WTC11 (cell line): ENCODE measurements around the gene PXT1. TPM values are rescaled to one million over a fixed set of nuclear protein-coding genes. Genes with fewer than 3 reads are reported as not detected.
A peak's percentile ranks its signal among the peaks of the same experiment; 100 is the strongest.

Experiments used
- ATAC-seq: fragments of 200-7000 bp; cut with Tn5 transposase; 2 replicates; pipeline ENCODE4 v1.10.0; 2021; ENCODE audit warnings: mild to moderate bottlenecking, moderate library complexity
- Bru-seq: library from RNA; stranded (reverse); fragments of 400-500 nt; gene quantifications from one replicate; lab custom pipeline; 2021; lab: Mats Ljungman, UMichigan
- CTCF ChIA-PET: fragments of 300-600 bp; sonication (Branson Sonifier 250); formaldehyde crosslinking; loops from one replicate; lab custom pipeline; 2021; ENCODE audit warnings: antibody characterized with exemption; lab: Charles Lee
- POLR2A ChIA-PET: fragments of 350-600 bp; sonication (Branson Sonifier 250); formaldehyde crosslinking; loops from one replicate; lab custom pipeline; 2021; ENCODE audit warnings: antibody characterized with exemption; lab: Charles Lee
- DNase-seq: peaks from one replicate; pipeline ENCODE4 v3.0.0; 2021; ENCODE audit warnings: low spot score
- H3K27ac Mint-ChIP-seq: 2 replicates; pipeline ENCODE4 v1.8.0; 2021; ENCODE audit warnings: mixed read lengths
- H3K27me3 Mint-ChIP-seq: 2 replicates; pipeline ENCODE4 v1.8.0; 2021; ENCODE audit warnings: low read depth, mild to moderate bottlenecking, moderate library complexity, mixed read lengths
- H3K36me3 Mint-ChIP-seq: 2 replicates; pipeline ENCODE4 v1.8.0; 2021; ENCODE audit warnings: mixed read lengths
- H3K4me1 Mint-ChIP-seq: 2 replicates; pipeline ENCODE4 v1.8.0; 2022; ENCODE audit warnings: mixed read lengths
- H3K4me3 Mint-ChIP-seq: 2 replicates; pipeline ENCODE4 v1.8.0; 2021; ENCODE audit warnings: mild to moderate bottlenecking, moderate library complexity, mixed read lengths
- H3K9me3 Mint-ChIP-seq: 2 replicates; pipeline ENCODE4 v1.8.0; 2021; ENCODE audit warnings: mixed read lengths
- CREB1 ChIP-seq: sonication (generic); formaldehyde crosslinking; IDR thresholded peaks from 2 replicates; pipeline ENCODE4 v1.8.0; 2023; ENCODE audit warnings: mild to moderate bottlenecking, missing genetic modification reagents
- CREM ChIP-seq: sonication (generic); formaldehyde crosslinking; IDR thresholded peaks from 2 replicates; pipeline ENCODE4 v1.8.1; 2022; ENCODE audit warnings: mild to moderate bottlenecking, missing genetic modification reagents, moderate library complexity
- E2F1 ChIP-seq: sonication (generic); formaldehyde crosslinking; IDR thresholded peaks from 2 replicates; pipeline ENCODE4 v1.8.0; 2022; ENCODE audit warnings: mild to moderate bottlenecking, missing genetic modification reagents
- E2F4 ChIP-seq: sonication (generic); formaldehyde crosslinking; IDR thresholded peaks from 2 replicates; pipeline ENCODE4 v1.8.1; 2022; ENCODE audit warnings: low read depth, mild to moderate bottlenecking, moderate library complexity, missing genetic modification reagents, borderline replicate concordance
- ELF4 ChIP-seq: sonication (generic); formaldehyde crosslinking; IDR thresholded peaks from 2 replicates; pipeline ENCODE4 v1.8.1; 2022; ENCODE audit warnings: low read depth, mild to moderate bottlenecking, moderate library complexity, missing genetic modification reagents
- ETV6 ChIP-seq: sonication (generic); formaldehyde crosslinking; IDR thresholded peaks from 2 replicates; pipeline ENCODE4 v1.8.1; 2022; ENCODE audit warnings: mild to moderate bottlenecking, missing genetic modification reagents
- FOXP1 ChIP-seq: sonication (generic); formaldehyde crosslinking; IDR thresholded peaks from 2 replicates; pipeline ENCODE4 v1.8.0; 2022; ENCODE audit warnings: missing genetic modification reagents, mild to moderate bottlenecking, moderate library complexity, borderline replicate concordance
- GABPB1 ChIP-seq: sonication (generic); formaldehyde crosslinking; IDR thresholded peaks from 2 replicates; pipeline ENCODE4 v1.8.1; 2023; ENCODE audit warnings: mild to moderate bottlenecking, missing genetic modification reagents
- JUN ChIP-seq: sonication (generic); formaldehyde crosslinking; IDR thresholded peaks from 2 replicates; pipeline ENCODE4 v1.8.0; 2023; ENCODE audit warnings: mild to moderate bottlenecking, missing genetic modification reagents
- KAT7 ChIP-seq: sonication (generic); formaldehyde crosslinking; IDR thresholded peaks from 2 replicates; pipeline ENCODE4 v1.8.1; 2023; ENCODE audit warnings: missing genetic modification reagents, mild to moderate bottlenecking, borderline replicate concordance
- MAX ChIP-seq: sonication (generic); formaldehyde crosslinking; IDR thresholded peaks from 2 replicates; pipeline ENCODE4 v1.8.0; 2022; ENCODE audit warnings: mild to moderate bottlenecking, missing genetic modification reagents
- MLX ChIP-seq: sonication (generic); formaldehyde crosslinking; IDR thresholded peaks from 2 replicates; pipeline ENCODE4 v1.8.1; 2023; ENCODE audit warnings: mild to moderate bottlenecking, missing genetic modification reagents, moderate library complexity
- NR1H2 ChIP-seq: sonication (generic); formaldehyde crosslinking; IDR thresholded peaks from 2 replicates; pipeline ENCODE4 v1.9.0; 2021; ENCODE audit warnings: mild to moderate bottlenecking, moderate library complexity, missing genetic modification reagents
- PRDM15 ChIP-seq: sonication (generic); formaldehyde crosslinking; IDR thresholded peaks from 2 replicates; pipeline ENCODE4 v1.8.0; 2022; ENCODE audit warnings: missing genetic modification reagents
- PREB ChIP-seq: sonication (generic); formaldehyde crosslinking; IDR thresholded peaks from 2 replicates; pipeline ENCODE4 v1.8.1; 2022; ENCODE audit warnings: mild to moderate bottlenecking, missing genetic modification reagents, moderate library complexity, borderline replicate concordance
- TP53 ChIP-seq: sonication (generic); formaldehyde crosslinking; IDR thresholded peaks from 2 replicates; pipeline ENCODE4 v1.8.1; 2023; ENCODE audit warnings: mild to moderate bottlenecking, missing genetic modification reagents
- ZBTB21 ChIP-seq: sonication (generic); formaldehyde crosslinking; IDR thresholded peaks from 2 replicates; pipeline ENCODE4 v1.8.1; 2023; ENCODE audit warnings: mild to moderate bottlenecking, missing genetic modification reagents, borderline replicate concordance
- ZMAT4 ChIP-seq: fragments of 250-450 bp; sonication (Bioruptor Pico); IDR thresholded peaks from 2 replicates; pipeline ENCODE4 v1.9.0; 2021; ENCODE audit warnings: mild to moderate bottlenecking
- ZNF219 ChIP-seq: sonication (generic); formaldehyde crosslinking; IDR thresholded peaks from 2 replicates; pipeline ENCODE4 v1.8.0; 2023; ENCODE audit warnings: missing genetic modification reagents, mild to moderate bottlenecking, borderline replicate concordance
- ZNF317 ChIP-seq: sonication (generic); formaldehyde crosslinking; IDR thresholded peaks from 2 replicates; pipeline ENCODE4 v1.8.1; 2023; ENCODE audit warnings: low read depth, mild to moderate bottlenecking, moderate library complexity, missing genetic modification reagents, borderline replicate concordance
- long read RNA-seq, 3 experiments: library from RNA in 1 of 3; library from capped mRNA in 1 of 3; library from polyadenylated mRNA in 1 of 3; unstranded in 2 of 3; stranded (forward) in 1 of 3; transcript quantifications; one replicate each; pipeline ENCODE4 v2.0.0, GENCODE V29; 2021
- total RNA-seq: library from RNA; stranded (reverse); gene quantifications from 3 replicates; pipeline ENCODE4 v1.2.3, GENCODE V29; 2021
- TF ChIP-seq, protein P1 (sequence below): sonication (generic); formaldehyde crosslinking; IDR thresholded peaks from 2 replicates; pipeline ENCODE4 v1.8.1; 2022; ENCODE audit warnings: mild to moderate bottlenecking, moderate library complexity, missing genetic modification reagents
- TF ChIP-seq, protein P2 (sequence below): sonication (generic); formaldehyde crosslinking; IDR thresholded peaks from 2 replicates; pipeline ENCODE4 v1.8.1; 2022; ENCODE audit warnings: low read depth, missing genetic modification reagents, borderline replicate concordance

PXT1 gene
- total RNA-seq, result 0.15 TPM in 1 of 3 replicates, not detected in the others
- Bru-seq, nascent RNA, result percentile 16 among the genes with signal in this experiment
- long read RNA-seq, experiment 1, result 0 reads
- long read RNA-seq, experiment 2, result 0 reads
- long read RNA-seq, experiment 3, result 0 reads

DNA sequence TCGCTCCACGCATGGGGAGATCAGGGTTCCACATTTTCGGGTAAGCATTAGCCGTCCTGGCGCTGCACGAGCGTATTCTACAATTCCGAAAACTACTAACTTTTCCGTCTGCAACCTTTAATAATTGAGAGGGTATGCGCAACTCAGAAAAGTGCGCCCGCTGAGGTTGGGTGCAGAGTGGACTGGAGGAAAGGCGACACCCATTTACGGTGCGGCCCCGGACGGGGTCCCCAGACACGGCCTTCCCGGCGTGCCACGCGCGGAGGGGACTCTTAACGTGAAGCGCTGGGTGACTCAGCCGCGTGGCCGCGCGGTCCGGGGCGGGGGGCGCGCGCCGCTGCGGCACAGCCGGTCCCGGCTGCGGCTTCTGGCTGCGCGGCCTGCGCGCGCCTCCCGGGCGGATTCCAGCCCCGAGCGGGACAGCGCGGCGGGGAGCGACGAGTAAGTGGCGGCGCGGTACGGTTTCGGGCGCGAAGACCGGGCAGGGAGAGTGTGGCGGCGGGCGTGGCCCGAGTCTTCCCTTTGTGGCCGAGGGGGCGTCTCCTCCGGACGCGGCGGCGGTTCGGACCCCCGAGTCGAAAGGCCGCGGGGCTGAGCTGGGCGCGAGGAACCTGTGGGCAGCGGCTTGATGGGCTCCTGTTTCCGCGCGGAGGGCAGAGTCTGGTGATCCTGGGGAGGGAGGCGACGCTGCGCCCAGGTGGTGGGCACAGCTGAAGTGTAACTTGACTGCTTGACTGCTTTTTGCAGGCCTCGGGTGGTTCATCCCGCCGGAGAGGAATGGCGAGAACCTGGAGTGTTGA, at the start of gene PXT1, which contains the start of gene KCTD20:
TSS of gene PXT1 (minus strand) at position 184 of the 800 bp plus-strand sequence. CDS start 16,772 bp downstream, outside the sequence.
TSS of gene KCTD20 (plus strand) at position 330 of the 800 bp plus-strand sequence. CDS start 27,098 bp downstream, outside the sequence.
- DNase-seq, result peak; percentile 73
- CTCF ChIA-PET, result interaction anchor here (0.7 to 2.1 kb wide), 3 partner anchors 14 to 264 kb away, joined by 3 to 20 read pairs (median 5); no protein-coding TSS in a partner anchor
- H3K27me3 Mint-ChIP-seq, result no peaks in the 10 kb centered on the region
- peaks cover under 1% of the 10 kb centered on the region for H3K36me3 Mint-ChIP-seq
- peaks cover 31% of the 10 kb centered on the region for H3K4me1 Mint-ChIP-seq
- peak within 1 kb of the TSS; percentile 92 for H3K4me3 Mint-ChIP-seq
- peak within 1 kb of the TSS; percentile 84 for H3K27ac Mint-ChIP-seq
- H3K9me3 Mint-ChIP-seq, result no peaks in the 10 kb centered on the region
- peak; percentile 58 for ATAC-seq
- POLR2A ChIA-PET, result interaction anchor here (0.6 kb wide), 1 partner anchor 42 kb away, joined by 3 read pairs; no protein-coding TSS in a partner anchor
- TF ChIP-seq CREB1 (no peak; the same call in 1 of the 2 replicates), ETV6 (CRISPR knock-in tag) (0 out of 2 replicates have a peak, but pooled peaks have one; percentile 52), ZNF317 (CRISPR knock-in tag) (no peak), CREM (CRISPR knock-in tag) (peak; percentile 74; the same call in 1 of the 2 replicates), E2F1 (CRISPR knock-in tag) (no peak), ZBTB21 (no peak), ZNF219 (CRISPR knock-in tag) (no peak), PRDM15 (peak; percentile 91), ZMAT4 (no peak), NR1H2 (CRISPR knock-in tag) (no peak), MAX (CRISPR knock-in tag) (peak; percentile 78), KAT7 (CRISPR knock-in tag) (peak; percentile 98; the same call in 1 of the 2 replicates), E2F4 (CRISPR knock-in tag) (peak; percentile 65; the same call in 1 of the 2 replicates), FOXP1 (CRISPR knock-in tag) (peak; percentile 92; the same call in 1 of the 2 replicates), MLX (CRISPR knock-in tag) (no peak), TP53 (no peak), PREB (CRISPR knock-in tag) (no peak), ELF4 (CRISPR knock-in tag) (no peak), GABPB1 (CRISPR knock-in tag) (peak; percentile 64; the same call in 1 of the 2 replicates), JUN (no peak)
- TF ChIP-seq, protein P1, sequence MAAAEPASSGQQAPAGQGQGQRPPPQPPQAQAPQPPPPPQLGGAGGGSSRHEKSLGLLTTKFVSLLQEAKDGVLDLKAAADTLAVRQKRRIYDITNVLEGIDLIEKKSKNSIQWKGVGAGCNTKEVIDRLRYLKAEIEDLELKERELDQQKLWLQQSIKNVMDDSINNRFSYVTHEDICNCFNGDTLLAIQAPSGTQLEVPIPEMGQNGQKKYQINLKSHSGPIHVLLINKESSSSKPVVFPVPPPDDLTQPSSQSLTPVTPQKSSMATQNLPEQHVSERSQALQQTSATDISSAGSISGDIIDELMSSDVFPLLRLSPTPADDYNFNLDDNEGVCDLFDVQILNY (CRISPR knock-in tag), result 0 out of 2 replicates have a peak, but pooled peaks have one; percentile 46
- TF ChIP-seq, protein P2, sequence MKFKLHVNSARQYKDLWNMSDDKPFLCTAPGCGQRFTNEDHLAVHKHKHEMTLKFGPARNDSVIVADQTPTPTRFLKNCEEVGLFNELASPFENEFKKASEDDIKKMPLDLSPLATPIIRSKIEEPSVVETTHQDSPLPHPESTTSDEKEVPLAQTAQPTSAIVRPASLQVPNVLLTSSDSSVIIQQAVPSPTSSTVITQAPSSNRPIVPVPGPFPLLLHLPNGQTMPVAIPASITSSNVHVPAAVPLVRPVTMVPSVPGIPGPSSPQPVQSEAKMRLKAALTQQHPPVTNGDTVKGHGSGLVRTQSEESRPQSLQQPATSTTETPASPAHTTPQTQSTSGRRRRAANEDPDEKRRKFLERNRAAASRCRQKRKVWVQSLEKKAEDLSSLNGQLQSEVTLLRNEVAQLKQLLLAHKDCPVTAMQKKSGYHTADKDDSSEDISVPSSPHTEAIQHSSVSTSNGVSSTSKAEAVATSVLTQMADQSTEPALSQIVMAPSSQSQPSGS (CRISPR knock-in tag), result no peak
